ENCODE measurements around the gene UGT1A4.

UGT1A4 gene

GRCh38 chr2:233792720-233793119 is 74.2 kb downstream of the UGT1A4 start:
- no peak for TF ChIP-seq CTCF (IDR thresholded peaks at IDR 0.05; ENCODE audit: low read depth, low read length)
- DNase-seq (ENCODE audit: extremely low read depth, low read depth) = no peak

GRCh38 chr2:233793465-233794127 is 75.1 kb downstream of the UGT1A4 start:
- DNase-seq (ENCODE audit: extremely low read depth, low read depth) = no peak

GRCh38 chr2:233794128-233794658 is 75.7 kb downstream of the UGT1A4 start:
- no peak for DNase-seq (ENCODE audit: extremely low read depth, low read depth)
- TF ChIP-seq CTCF (IDR thresholded peaks at IDR 0.05; ENCODE audit: low read depth, low read length) = no peak

More at GRCh38 chr2:233793465-233794127, 75.1 kb downstream of the UGT1A4 start:
- TF ChIP-seq CTCF (IDR thresholded peaks at IDR 0.05; ENCODE audit: low read depth, low read length) = no peak

GRCh38 chr2:233795735-233796171 is 77.2 kb downstream of the UGT1A4 start:
- TF ChIP-seq CTCF (IDR thresholded peaks at IDR 0.05; ENCODE audit: low read depth, low read length) = no peak
- no peak for DNase-seq (ENCODE audit: extremely low read depth, low read depth)

GRCh38 chr2:233796254-233796653 is 77.7 kb downstream of the UGT1A4 start:
- DNase-seq (ENCODE audit: extremely low read depth, low read depth) = no peak

GRCh38 chr2:233798335-233799086 is 80.0 kb downstream of the UGT1A4 start:
- no peak for DNase-seq (ENCODE audit: extremely low read depth, low read depth)
- no peak for TF ChIP-seq CTCF (IDR thresholded peaks at IDR 0.05; ENCODE audit: low read depth, low read length)

More at GRCh38 chr2:233796254-233796653, 77.7 kb downstream of the UGT1A4 start:
- no peak for TF ChIP-seq CTCF (IDR thresholded peaks at IDR 0.05; ENCODE audit: low read depth, low read length)

GRCh38 chr2:233799087-233799665 is 80.6 kb downstream of the UGT1A4 start:
- TF ChIP-seq CTCF (IDR thresholded peaks at IDR 0.05; ENCODE audit: low read depth, low read length) = no peak

More at GRCh38 chr2:233799087-233799665, 80.6 kb downstream of the UGT1A4 start:
- no peak for DNase-seq (ENCODE audit: extremely low read depth, low read depth)

Measured in AG09319 (cell line).